HG03159 (cell line): ENCODE results near the gene FAM156A.
"Not testable (repeated sequence)": the region's sequence is repeated elsewhere in the genome, so short reads cannot be mapped to it uniquely, and the experiment has no call there.

Source experiments
- ATAC-seq: cut with Tn5 transposase; IDR thresholded peaks from one replicate; pipeline ENCODE4 v1.9.1; 2021; ENCODE audit warnings: mild to moderate bottlenecking, moderate library complexity; ENCODE audit not compliant: unreplicated experiment

Gene FAM156A

DNA sequence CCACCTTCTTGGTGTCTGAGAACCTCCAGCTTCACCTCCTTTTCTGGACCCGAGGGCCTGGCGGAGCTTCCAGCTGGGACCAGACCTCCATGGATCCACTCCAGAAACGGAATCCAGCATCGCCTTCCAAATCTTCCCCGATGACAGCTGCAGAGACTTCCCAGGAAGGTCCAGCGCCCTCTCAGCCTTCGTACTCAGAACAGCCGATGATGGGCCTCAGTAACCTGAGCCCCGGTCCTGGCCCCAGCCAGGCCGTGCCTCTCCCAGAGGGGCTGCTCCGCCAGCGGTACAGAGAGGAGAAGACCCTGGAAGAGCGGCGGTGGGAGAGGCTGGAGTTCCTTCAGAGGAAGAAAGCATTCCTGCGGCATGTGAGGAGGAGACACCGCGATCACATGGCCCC, 51.2 kb downstream of the FAM156A start:
- ATAC-seq: not testable (repeated sequence)

GRCh38 chrX:52906072-52906471, 52.2 kb downstream of the FAM156A start:
- not testable (repeated sequence) for ATAC-seq

DNA sequence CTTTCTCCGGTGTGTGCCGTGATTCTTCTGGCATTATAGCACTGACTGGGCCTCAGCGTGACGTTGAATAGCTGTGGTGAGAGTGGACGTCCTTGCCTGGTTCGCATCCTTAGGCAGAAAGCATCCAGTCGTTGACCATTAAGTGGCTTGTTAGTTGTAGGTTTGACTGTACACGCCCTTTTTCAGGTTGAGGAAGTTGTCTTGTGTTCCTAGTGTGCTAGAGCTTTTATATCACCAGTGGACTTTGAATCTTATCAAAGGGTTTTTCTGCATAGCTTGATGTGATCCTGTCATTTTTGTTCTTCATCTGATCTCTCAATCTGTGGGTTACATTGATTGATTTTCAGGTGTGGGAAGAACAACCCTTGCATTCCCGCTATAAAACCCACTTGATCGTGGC, 52.8 kb downstream of the FAM156A start:
- ATAC-seq: not testable (repeated sequence)
